Measurements from ENCODE around the gene TAS2R10.
"Not testable (repeated sequence)": the region's sequence is repeated elsewhere in the genome, so short reads cannot be mapped to it uniquely, and the experiment has no call there.

The TAS2R10 gene, protein sequence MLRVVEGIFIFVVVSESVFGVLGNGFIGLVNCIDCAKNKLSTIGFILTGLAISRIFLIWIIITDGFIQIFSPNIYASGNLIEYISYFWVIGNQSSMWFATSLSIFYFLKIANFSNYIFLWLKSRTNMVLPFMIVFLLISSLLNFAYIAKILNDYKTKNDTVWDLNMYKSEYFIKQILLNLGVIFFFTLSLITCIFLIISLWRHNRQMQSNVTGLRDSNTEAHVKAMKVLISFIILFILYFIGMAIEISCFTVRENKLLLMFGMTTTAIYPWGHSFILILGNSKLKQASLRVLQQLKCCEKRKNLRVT

DNA sequence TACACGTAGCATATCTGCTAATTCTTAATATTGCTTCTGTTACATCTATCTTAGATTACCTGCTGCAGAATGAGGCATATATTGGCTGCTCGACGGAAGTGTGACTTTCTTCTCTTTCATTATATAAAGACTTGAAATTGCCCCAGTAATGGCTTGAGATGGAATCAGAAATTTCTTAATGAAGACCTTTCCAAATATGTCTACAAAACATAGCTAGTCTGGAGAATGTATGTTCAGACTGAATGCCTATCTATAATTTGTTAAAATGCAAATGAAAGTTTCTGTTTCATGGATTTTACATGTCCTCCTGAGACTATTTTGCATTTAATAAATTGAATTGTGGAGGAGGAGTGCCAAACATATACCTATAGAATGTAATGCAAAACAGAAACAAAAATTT, at the start of gene TAS2R10:
TAS2R10 (minus strand) TSS at position 101 of the 400 bp plus-strand sequence; CDS start at position 12, 89 bp downstream.
- no peak for DNase-seq

DNA sequence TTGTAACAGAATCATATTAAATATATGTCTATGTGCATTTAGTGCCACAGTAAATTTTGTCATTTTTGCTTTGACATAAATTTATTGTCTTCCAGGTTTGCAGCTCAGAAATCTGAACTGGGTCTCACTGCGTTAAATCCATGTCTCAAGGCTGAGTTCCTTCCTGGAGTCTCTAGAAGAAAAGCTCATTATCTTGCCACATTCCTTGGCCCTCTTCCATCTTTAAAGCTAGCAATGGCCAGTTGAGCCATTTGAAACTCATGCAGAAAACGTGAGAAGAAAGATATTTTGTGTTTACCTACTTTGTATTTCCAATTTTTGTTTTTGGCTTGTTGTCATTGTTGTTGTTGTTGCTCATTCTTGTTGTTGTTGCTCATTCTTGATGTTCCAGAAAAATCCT, 47.2 kb upstream of the TAS2R10 start:
- no peak for DNase-seq

DNA sequence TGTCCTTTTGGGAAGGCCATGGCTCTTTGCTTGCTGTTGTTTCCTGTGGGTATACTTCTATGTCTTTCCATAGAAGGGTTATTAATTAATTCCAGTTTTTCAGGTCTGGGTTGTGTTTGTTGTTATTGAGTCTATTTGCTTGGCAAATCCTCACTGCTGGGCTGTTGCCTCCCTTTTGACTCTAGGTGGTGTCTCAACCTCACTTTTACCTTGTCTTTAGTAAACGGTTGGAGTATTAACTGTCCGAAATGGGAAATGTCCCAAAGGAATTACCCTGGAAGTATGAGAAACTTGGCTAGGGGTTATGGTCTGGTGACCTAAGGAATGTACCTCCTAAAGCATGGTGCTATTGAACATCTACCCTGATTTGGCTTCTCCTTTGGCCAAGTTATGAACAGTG, 41.2 kb upstream of the TAS2R10 start:
- no peak for DNase-seq

DNA sequence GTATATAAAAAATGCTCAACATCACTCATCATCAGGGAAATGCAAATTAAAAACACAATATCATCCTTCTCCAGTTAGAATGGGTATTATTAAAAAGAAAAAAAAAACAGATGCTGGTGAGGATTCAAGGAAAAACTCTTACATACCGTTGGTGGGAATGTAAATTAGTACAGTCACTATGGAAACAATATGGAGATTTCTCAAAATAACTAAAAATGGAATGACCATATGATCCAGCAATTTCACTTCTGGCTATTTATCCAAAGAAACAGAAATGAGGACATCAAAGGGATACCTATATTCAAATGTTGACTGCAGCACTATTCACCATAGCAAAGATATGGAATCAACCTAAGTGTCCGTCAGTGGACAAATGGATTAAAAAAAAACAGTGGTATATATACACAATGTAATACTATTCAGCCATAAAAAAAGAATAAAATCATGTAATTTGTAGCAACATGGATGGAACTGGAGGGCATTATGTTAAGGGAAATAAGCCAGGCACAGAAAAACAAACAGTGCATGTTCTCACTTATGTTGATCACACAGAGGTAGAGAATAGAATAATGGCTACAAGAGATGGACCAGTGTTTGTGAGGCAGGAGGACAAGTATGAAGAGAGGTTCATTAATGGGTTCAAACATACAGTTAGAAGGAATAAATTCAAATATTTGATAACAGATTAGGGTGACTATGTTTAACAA, 37.5 kb upstream of the TAS2R10 start:
- DNase-seq: no peak

DNA sequence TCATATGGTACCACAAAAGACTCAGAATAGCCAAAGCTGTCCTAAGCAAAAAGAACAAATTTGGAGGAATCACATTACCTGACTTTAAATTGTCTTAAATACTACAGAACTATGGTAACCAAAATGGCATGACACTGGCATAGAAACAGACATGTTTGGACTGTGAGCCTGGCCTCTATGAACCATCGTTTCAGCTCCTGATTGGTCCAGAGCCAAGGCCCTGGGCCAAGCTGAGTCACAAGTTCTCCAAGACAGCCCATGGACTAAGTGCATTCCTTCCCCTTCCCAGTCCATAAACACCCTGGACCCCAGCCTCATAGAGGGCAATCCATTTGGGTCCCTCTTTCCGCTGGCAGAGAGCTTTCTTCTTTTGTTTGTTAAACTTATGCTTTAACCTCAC, 35.2 kb upstream of the TAS2R10 start:
- DNase-seq: no peak

DNA sequence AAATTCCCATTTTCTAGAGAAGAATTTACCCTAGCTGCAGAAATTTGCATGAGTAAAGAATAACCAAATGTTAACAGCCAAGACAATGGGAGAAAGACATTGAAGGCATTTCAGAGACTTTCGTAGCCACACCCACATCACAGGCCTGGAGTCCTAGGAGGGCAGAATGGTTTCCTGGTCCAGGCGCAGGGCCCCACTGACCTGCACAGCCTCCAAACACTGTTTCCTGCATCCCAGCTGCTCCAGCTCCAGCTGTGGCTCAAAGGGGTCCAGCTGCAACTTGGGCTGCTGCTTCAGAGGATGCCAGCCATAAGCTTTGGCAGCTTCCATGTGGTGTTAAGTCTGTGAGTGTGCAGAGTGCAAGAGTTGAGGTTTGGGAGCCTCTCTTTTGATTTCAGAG, 29.6 kb upstream of the TAS2R10 start:
- no peak for DNase-seq

DNA sequence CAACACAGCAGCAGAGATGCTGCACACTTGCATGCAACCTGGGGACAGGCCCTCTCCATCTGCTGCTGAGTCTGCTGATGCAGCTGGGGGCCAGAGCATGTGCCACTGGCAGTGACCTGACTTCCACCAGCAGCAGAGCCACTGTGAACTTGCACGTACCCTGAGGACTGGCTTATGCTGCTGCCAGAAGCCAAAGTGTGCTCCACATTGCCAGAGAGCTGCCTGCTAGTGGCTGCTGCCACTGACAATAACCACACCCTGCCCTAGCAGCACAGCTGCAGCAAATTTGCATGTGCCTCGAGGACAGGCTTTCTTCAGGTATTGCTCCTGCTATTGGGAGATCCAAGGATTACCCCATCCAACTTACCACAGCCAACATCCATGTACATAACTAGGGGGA, 27.6 kb upstream of the TAS2R10 start:
- no peak for DNase-seq

DNA sequence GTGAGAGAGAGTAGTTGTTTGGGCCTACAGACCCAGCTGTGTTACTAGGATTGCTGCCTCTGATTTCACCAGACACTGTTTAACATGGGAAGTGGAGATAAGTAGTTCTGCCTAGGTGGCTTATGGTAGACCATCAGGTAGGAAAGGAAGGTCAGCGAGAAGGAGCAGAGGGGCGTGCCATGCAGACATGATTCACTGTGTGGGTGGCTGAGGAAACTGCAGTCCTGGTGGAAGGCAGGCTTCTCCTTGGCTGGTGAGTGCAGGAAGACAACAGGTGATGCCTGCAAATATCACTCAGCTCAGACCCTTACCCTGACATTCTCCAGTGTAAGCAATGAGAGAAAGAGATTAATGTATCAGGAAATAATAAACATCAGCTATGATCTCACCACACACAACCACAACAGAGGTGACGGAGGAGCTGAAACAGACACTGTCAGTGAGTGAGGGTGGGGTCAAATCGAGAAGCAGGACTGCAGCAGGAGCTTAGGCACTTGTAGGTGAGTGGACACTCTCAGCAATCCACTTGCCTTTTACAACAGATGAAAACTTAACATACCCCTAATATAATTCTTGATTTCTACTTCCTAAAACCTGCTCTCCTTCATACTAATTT, 25.2 kb upstream of the TAS2R10 start:
- DNase-seq: no peak

DNA sequence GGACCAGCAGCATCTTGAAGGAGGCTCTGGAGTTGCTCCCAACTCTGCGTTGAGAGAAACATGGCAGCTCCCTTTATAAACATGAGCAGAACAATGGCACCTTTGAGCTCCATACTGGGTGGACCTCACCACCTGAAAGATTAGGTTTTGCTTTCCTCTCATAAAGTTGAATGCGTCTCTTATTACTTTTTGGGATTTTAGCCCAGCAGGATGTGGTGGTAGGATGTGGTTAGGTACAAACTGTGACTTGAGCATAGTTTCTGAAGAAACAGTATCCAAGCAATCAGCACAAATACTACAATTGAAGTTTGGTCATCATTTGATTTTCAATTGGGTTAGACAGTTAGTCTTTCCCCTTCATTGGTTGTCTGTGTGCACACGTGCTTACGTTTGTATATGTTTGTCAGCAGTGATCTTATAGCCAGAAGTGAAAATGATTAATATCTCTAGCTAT, 23.3 kb upstream of the TAS2R10 start, which contains the start of gene PRR4:
PRR4 (minus strand) TSS at position 51 of the 454 bp plus-strand sequence; CDS start at position 13, 38 bp downstream.
- DNase-seq: no peak

DNA sequence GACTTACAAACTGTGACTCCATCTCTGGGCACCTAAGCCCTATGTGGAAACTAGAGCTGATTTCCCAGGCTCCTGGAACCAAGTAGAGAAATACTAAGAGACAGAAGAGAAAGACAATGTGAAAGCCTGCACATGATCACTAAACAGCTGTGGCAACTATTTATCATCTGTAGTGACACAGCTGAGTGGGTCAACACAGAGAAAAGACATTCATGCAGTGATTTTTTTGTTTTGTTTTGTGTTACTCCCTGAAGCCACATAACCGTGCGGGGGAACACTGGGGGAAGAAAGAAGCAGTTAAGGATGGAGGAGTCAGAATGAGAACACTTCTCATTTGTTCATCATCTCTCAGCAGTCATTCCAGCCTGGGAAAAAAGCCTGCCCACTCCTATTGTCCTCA, 21.6 kb upstream of the TAS2R10 start:
- DNase-seq: no peak

DNA sequence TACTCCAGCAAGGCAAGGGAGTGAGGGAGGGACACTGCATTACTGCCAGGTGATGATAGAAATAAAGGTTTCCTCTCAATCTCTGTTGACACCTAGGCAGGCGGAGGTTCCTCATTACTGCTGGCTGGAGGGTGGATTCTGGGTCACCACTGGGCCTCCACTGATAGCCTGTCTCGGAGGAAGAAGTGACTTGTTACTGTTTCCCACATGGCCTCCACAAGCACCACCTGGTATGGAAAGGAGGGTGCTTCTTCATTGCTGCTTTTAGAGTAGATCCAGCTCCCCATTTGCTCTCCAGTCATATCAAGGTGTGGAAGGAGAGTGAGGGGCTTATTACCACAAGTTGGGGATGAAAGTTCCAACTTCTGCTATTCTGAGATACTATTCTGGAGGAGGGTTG, 16.7 kb upstream of the TAS2R10 start:
- no peak for DNase-seq

DNA sequence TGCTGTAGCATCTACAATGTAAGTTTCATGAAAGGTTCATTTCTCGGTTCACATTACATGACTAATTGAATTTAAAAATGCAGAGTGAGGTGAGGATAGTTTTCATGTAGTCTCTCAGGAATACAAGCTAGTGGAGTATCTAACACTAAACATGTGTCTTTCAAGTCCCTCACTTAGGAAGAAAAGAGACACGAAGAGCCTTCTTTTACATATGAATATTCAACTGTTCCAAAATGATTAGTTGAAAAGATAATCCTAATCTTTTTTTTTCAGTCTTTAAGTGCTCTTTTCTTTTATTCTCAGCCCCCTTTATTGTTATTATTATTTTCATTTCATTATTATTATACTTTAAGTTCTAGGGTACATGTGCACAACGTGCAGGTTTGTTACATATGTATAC, 12.3 kb upstream of the TAS2R10 start:
- no peak for DNase-seq

DNA sequence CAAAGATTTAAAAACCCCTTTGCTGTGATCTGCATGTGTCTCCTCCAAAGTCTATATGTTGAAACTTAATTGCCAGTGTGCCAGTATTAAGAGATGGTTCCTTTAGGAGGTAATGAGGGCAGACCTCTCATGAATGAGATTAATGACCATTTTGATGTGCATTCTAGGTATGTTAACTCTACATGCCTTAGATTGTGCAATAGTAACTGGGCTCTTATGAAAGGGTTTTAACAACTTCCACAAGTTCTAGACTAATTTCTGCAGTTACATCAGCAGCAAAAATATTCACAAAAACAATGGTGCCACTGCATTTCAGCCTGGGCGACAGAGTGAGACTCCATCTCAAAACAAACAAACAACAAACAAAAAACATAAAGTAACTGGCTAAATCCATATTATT, 3.8 kb upstream of the TAS2R10 start:
- no peak for DNase-seq

DNA sequence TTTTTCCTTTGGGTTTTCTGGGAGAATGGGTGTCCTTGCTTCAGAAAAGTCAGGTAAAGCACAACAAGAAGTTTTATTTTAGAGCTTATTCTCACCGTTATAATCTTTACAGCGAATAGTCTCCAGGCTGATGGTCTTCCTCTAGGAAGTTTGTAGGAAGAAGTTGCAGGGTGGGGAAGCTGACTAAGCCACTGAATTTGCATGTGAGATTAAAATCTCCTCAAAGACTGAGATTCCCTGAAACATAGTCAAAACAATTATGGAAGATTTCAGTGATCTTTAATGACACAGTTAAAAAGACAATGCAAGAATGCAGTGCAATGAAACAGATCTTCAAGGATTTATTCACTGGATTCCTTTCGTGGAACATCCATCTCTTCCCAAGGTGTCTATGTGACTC, 1.2 kb downstream of the TAS2R10 start:
- no peak for DNase-seq

DNA sequence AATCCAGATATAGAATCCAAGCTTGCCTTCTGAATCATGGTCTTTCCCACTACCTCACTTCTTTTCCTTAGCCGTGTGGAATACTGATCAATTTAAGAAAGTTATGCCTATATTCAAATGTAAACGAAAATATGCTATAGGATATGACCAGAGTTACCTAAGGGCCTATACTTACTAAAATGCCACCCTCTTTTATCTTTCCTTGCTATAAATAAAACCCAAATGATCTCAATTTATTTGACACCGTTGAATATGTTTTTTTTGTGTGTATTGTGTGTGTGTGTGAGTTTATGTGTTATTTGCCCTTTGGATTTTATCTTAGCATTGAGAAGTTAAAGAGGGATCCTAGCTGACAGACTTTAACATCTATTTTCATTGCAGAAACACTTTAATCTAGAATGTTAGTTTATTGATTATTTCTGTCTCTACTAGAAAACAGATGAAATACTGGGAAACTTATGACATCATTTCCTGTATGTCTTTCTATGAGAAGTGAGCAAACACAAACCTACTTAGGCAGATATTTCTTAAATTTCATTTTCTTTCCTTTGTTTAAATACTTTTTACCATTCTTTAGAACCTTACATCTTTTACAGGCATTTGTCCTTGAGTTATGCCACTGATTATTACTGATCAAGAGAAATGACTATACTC, 14.1 kb downstream of the TAS2R10 start:
- no peak for DNase-seq

DNA sequence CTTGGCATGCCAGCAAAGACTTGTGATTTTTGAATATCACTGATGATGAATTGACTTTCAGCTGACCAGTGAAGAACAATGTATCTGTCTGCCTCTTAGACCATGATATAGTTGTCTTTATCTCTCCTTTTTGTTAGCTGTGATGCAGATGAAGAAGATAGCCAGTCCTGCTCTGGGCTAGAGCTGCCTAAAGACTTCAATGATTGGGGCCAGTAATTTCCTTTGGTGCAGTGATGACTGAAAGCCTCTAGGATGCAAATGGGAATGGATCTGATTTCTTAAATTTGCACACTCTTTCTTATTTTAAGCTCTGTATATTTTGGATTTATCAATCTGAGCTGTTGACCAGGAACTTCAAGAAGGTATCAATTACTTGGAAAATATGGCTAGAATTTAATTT, 16.1 kb downstream of the TAS2R10 start, which contains the start of gene TAS2R9:
TAS2R9 (minus strand) TSS at position 101 of the 400 bp plus-strand sequence; CDS start at position 8, 93 bp downstream.
- DNase-seq: no peak

DNA sequence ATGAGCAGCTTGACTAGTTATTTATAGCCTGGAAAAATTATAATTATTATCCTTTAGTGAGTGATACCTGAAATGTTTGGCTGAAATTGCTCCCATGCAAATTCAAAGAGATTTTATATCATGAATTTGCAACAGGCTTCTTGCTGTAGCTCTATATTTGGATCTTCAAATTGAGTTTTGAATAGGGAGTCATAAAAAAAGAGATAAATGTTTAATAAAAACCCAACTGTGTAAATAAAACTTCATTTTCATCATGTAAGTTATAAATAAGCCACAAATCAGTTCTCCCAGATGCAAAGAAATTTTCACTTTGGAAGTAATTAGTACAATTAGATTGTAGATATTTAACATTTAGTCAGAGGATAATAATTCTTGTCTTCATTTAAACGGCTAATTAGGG, 19.0 kb downstream of the TAS2R10 start, which contains the start of gene TAS2R8:
TAS2R8 (minus strand) TSS at position 101 of the 400 bp plus-strand sequence. CDS start 306 bp downstream, outside the sequence.
- no peak for DNase-seq

DNA sequence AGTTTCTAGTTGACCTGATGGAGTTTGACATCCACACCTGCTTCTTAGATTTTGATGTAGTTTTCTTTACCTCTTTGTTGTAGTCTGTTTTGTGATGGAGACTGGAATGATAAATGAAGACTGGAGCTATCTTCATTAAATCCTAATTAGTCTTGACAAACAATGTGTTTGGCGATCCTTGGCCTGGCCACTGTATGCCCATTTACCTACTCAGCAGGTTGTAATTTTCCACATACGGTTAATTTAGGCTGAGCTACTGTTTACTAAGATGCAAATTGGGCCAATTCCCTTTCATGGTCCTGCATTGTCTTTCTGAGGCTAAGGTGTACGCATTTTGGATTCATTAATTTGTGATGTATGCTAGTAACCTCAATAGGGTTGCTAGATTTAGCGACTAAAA, 23.6 kb downstream of the TAS2R10 start, which contains the start of gene TAS2R7:
TAS2R7 (minus strand) TSS at position 41 of the 400 bp plus-strand sequence. CDS start 57 bp downstream, outside the sequence.
- no peak for DNase-seq

DNA sequence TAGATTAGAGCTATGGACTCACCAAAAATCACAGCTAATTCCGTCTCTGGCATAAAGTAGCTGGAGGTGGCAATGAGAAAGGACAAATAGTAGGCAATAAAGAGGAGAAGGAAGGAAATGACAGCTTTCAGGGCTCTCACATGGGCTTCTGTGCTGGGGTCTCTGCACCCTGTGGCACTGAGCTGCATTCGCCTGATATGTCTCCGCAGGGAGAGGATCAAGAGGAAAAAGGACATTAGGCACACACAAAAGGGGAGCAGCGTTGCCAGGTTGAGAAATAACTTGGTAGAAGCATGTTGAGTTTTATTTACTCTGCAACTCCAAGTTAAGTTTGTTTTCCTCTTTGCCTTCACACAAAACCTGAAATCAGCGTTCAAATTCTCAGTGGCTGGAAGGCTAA, 24.4 kb downstream of the TAS2R10 start:
- no peak for DNase-seq

DNA sequence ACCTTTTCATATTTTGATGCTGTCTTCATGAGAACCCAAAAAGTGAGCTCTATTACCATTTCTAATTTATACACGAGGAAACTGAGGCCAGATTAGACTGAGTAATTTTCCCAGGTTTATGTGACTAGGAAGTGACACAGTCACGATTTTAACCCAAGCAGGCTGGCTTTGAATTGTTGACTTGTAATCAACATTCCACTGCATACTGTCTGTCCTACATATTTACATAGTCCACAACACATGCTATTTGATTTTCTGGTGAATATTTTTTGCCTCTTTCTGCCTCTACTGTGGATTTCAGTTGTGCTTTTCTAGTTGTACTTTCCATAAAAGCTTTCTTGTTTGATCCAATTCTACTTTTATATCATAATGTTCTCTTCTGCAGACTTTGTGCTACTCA, 31.9 kb downstream of the TAS2R10 start:
- no peak for DNase-seq

DNA sequence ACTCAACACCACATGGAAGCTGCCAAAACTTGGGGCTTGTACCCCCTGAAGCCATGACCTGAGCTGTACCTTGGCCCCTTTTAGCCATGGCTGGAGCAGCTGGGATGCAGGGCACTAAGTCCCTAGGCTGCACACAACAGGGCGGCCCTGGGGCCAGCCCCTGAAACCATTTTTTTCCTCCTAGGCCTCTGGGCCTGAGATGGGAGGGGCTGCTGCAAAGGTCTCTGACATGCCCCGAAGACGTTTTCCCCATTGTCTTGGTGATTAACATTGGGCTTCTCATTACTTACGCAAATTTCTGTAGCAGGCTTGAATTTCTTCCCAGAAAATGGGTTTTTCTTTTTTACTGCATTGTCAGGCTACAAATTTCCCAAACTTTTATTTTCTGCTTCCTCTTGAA, 34.4 kb downstream of the TAS2R10 start:
- DNase-seq: not testable (repeated sequence)

DNA sequence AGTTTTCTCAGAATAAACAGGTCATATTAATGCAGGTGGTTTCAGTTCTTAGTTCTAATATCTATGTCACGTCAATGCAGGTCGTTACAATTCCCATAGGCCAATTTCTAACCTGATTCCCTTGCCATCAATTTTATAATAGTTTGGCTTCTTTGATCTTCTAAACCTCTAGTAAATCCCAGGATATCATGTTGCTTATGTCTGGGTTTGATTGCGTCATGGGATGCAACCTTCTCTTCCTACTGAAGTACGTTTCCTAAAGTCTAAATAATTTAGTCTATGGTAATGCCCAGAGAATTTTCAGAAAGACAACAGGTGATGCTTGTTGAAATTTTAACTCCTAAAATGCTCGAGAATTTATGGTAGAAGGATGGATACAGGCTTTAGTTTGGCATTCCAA, 42.9 kb downstream of the TAS2R10 start:
- DNase-seq: no peak

DNA sequence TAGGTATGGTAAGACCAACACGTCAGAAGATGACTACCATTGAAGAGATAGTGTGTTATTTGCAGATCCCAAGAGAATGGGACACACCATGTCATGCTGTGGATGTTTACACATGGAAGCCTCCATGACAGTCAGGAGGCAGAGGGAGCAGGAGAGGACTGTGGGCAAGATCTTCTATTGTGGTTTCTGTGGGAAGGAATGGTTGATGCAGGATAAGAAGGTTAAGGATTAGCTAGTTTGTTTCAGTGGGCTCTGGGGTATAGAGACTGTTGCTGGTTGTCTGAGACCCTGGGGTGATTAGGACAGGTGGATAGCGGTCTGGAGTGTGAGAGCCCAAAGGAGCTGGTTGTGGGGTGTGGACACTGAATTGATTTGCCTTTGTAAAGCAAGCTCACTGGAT, 47.1 kb downstream of the TAS2R10 start:
- DNase-seq: no peak

Data from stimulated activated CD4-positive, alpha-beta T cell treated with anti-CD3 and anti-CD28 coated beads, Interleukin-15, amount 100 ng/mL, for 24 hours (primary cell).